Hematopoietic multipotent progenitor cell treated with erythropoietin and hydrocortisone succinate and interleukin-3 and kit ligand, for 8 days (in vitro differentiated cells): Measurements from ENCODE around the gene TRAF3.
"Not testable (repeated sequence)": the region's sequence is repeated elsewhere in the genome, so short reads cannot be mapped to it uniquely, and the experiment has no call there.

ENCODE experiments used
- DNase-seq: peaks from one replicate; pipeline ENCODE4 v3.0.0-alpha.2; 2015

Gene TRAF3

GRCh38 chr14:102809870-102810269 lies 32.6 kb downstream of the TRAF3 start:
- no peak for DNase-seq

- no peak for DNase-seq
These were observed 33.3 kb downstream of the TRAF3 start for GRCh38 chr14:102810523-102810922.

- DNase-seq, result no peak
These were observed 34.2 kb downstream of the TRAF3 start for GRCh38 chr14:102811254-102811963.

- DNase-seq, result no peak
These were observed 34.7 kb downstream of the TRAF3 start for GRCh38 chr14:102811971-102812370.

GRCh38 chr14:102813691-102814090 lies 36.4 kb downstream of the TRAF3 start:
- no peak for DNase-seq

- DNase-seq, result no peak
These were observed 40.1 kb downstream of the TRAF3 start for GRCh38 chr14:102817318-102817717.

- DNase-seq, result no peak
These were observed 41.0 kb downstream of the TRAF3 start for GRCh38 chr14:102817942-102818940.

- DNase-seq, result no peak
These were observed 42.0 kb downstream of the TRAF3 start for GRCh38 chr14:102819176-102819628.

GRCh38 chr14:102819747-102820330 lies 42.6 kb downstream of the TRAF3 start:
- DNase-seq, result no peak

GRCh38 chr14:102821252-102821651 lies 44.0 kb downstream of the TRAF3 start:
- no peak for DNase-seq

- DNase-seq, result no peak
These were observed 45.1 kb downstream of the TRAF3 start for GRCh38 chr14:102822311-102822863.

- DNase-seq, result not testable (repeated sequence)
These were observed 45.6 kb downstream of the TRAF3 start for GRCh38 chr14:102822887-102823286.

- DNase-seq, result no peak
These were observed 46.3 kb downstream of the TRAF3 start for GRCh38 chr14:102823546-102823945.

GRCh38 chr14:102824832-102825231 lies 47.6 kb downstream of the TRAF3 start:
- no peak for DNase-seq

- DNase-seq, result no peak
These were observed 48.3 kb downstream of the TRAF3 start for GRCh38 chr14:102825307-102826095.

- DNase-seq, result no peak
These were observed 48.9 kb downstream of the TRAF3 start for GRCh38 chr14:102826161-102826560.

GRCh38 chr14:102826751-102827675 lies 49.8 kb downstream of the TRAF3 start:
- DNase-seq, result no peak

- no peak for DNase-seq
These were observed 50.5 kb downstream of the TRAF3 start for GRCh38 chr14:102827716-102828115.

- DNase-seq, result peak; percentile 62
These were observed 50.9 kb downstream of the TRAF3 start for GRCh38 chr14:102828151-102828550.

- no peak for DNase-seq
These were observed 51.8 kb downstream of the TRAF3 start for GRCh38 chr14:102829016-102829548.
